Stimulated activated CD8-positive, alpha-beta memory T cell treated with anti-CD3 and anti-CD28 coated beads, Interleukin-12 subunit alpha, Interleukin-12 subunit beta, amount 100 ng/mL, for 1 hour (primary cell): ENCODE measurements around the gene CD79B.
A peak's percentile ranks its signal among the peaks of the same experiment; 100 is the strongest.
"Not testable (repeated sequence)": the region's sequence is repeated elsewhere in the genome, so short reads cannot be mapped to it uniquely, and the experiment has no call there.

Experiments used
- DNase-seq: peaks from one replicate; pipeline ENCODE4 v3.0.0-alpha.2; 2020; ENCODE audit warnings: low read depth

Gene CD79B

DNA sequence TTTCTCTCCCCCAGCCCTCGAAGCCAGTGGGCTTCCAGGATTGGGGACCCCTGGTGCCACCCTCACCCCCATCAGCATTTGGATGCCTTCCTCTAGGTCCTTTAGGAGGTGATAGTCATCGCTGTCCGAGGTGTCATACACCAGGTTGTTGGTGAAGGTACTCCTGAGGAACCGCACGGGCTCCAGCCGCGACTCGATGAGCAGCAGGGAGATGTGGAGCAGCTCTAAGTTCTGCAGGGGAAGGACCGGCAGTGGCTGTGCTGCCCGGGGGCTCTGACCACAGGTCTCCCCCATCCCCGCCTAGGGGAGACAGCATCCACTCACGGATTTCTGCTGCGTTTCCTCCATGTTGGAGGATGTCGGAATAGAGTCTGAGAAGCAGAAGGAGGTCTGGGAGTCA, 22.0 kb downstream of the CD79B start:
- no peak for DNase-seq

DNA sequence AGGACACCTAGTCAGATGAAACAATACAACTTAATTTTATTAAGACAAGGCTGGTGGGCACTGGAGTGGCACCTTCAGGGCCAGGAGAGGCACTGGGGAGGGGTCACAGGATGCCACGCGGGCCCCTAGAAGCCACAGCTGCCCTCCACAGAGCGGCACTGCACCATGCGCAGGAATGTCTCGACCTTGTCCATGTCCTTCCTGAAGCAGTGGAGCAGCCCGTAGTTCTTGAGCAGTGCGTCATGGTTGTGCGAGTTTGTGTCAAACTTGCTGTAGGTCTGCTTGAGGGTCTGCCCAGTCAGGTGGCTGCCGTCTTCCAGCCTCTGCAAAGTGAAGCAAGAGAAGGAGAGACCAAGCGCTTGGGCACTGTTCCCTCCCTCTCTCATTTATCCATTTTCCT, 22.5 kb downstream of the CD79B start:
- DNase-seq: not testable (repeated sequence)

DNA sequence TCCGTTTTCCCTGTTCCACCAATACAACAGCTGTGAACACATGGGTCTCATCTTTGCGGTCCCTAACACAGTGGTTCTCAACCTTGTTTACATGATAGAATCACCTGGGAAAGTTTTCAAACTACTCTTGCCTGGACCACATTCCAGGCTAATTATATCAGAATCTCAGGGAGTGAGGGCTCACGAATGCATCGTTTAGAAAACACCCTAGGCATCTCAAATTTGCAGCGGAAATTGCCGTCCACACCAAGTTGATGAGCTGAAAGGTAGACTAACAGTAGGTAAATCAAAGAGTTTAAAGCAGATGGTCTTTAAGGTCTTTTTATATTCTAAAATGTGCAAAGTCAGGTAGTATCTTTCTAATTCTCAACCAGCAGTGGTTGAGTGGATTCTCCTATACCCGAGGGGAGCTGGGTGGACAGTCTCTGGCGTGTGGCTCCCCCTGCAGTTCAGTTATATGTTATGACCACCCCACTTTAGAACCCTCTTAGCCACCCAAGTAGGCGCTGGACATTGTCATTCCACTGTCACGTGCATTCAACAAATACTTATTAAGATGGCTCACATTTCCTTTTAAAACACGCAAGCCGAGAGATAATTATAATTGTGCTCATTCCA, 24.9 kb downstream of the CD79B start:
- not testable (repeated sequence) for DNase-seq

DNA sequence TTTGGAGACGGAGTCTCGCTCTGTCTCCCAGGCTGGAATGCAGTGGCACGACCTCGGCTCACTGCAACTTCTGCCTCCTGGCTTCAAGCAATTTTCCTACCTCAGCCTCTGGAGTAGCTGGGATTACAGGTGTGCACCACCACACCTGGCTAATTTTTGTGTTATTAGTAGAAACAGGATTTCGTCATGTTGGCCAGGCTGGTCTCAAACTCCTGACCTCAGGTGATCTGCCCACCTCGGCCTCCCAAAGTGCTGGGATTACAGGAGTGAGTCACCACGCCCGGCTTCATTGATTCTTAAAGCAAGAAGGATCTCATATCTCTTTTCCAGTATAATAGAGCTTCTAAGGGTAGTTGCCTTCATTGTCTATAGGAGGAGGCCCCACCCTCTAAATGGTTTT, 27.3 kb downstream of the CD79B start:
- not testable (repeated sequence) for DNase-seq

DNA sequence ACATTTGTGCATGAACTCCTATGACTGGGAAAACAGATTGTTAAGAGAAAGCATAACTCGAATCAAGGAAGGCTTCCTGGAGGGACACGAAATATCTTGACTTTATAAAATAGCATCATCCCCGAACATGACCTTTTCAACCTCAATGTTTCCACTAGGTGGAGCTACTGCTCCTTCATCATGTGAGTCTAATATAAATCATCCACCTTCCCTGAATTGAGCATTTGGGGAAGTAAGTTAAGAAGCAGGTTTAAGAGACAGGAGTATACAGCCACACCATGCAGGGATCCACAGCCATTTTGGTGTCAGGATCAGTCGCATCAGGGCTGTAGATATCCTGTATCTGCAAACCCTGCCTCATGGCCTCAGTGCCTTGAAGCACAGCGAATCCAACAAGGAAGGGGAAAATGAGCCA, 28.3 kb downstream of the CD79B start:
- not testable (repeated sequence) for DNase-seq

DNA sequence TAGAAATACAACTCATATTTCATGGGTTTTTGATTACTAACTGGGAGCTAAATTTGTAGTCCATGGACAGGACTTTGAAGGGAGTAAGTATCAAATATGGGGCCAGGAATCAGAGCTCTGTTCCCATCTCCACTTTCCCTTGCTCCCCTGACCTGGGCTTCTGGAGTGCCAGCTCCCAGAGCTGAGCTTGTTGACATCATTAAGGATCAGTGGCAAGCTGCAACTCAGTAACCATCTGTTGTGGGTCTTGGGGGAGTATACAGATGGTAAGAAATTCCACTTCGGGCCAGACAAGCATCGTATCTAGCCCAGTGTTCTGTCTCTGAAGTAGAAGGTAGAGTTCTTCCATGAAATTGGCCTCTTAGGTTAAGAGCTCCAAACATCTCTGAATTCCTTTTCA, 30.2 kb downstream of the CD79B start:
- DNase-seq: not testable (repeated sequence)

DNA sequence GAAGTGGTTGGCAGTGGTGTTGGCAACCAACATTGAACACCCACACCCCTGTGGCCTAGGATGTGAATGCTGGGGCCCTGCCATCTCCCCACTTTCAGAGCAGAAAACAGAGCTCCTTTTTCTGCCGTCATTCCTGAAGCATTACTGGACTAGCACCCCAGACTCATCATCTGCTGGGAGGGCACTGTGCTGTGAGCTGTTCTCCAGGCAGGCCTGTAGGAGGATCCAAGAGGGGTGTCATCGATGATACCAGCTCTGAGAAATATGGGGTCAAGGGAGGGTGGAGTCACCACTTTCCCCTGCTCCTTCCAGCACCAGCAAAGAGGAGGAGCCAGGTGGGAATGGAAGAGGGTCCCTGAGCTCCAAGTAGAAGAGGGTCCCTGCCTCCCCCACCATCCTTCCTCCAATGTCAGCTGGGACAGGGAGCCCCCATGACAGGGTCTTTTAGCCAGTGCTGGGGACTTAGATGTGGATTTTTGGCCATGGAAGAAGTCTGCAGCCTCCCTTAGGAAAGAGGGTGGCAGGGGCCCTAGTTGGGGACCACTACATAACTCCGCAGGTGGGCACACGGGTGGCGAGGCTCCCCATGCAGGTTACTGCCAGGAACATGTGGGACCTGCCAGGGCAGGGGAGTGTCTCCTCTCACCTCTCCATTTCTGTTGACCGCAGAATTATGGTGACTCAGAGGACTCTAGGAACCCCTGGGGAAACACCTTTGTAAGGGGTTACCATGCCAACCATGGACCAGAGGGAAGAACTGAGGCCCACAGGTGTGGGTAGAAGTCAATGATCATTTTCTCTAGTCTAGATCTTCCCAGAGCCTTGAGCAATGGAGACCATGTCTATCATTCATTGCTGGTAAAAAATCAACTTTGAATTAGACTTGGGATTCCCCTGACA, 33.0 kb downstream of the CD79B start:
- DNase-seq: not testable (repeated sequence)

DNA sequence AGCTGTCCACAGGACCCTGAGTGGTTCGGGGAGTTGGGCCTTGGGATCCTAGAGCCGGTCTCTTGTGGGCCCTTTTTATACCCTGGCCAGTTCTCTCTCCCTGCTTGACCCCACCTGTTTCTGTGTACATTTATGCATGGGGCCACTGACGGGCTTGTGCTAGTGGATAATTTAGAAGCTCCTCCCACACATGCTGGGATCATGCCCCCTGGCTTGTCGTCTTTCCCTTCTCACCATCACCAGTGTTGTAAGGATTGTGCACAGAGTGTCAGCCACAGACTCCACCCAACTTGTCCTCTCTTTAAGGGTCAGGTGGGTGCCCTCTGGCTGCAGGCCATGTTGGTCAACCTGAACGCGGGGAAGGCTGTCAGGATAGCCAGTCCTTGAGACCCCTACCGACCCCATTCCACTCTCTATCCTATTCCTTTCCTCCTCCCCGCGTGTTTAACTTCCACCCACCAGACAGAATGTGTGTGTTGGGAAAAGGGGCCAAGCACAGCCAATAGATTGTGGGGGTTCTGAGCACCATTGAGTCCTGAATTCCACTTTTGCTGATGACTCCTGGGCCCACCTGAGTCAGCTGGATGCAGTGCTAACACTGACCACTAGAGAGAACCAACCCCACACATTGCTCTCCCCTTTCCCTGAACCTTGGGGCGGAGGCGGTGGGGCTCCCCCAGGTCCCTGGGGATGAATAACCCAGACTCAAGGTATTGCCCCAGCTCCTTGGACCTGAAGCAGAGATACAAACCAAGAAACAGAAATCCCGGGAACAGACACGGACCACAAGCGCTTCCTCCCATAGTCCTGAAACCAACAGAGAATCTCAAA, 35.4 kb downstream of the CD79B start, which contains the start of gene CSH1:
CSH1 (minus strand) TSS at position 51 of the 831 bp plus-strand sequence. CDS start 63 bp downstream, outside the sequence.
- not testable (repeated sequence) for DNase-seq

DNA sequence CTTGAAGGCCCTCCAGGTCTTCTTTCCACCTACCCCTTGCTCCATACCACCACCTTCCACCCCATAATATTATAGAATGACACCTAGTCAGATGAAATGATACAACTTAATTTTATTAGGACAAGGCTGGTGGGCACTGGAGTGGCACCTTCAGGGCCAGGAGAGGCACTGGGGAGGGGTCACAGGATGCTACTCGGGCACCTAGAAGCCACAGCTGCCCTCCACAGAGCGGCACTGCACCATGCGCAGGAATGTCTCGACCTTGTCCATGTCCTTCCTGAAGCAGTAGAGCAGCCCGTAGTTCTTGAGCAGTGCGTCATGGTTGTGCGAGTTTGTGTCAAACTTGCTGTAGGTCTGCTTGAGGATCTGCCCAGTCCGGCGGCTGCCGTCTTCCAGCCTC, 37.3 kb downstream of the CD79B start:
- not testable (repeated sequence) for DNase-seq

DNA sequence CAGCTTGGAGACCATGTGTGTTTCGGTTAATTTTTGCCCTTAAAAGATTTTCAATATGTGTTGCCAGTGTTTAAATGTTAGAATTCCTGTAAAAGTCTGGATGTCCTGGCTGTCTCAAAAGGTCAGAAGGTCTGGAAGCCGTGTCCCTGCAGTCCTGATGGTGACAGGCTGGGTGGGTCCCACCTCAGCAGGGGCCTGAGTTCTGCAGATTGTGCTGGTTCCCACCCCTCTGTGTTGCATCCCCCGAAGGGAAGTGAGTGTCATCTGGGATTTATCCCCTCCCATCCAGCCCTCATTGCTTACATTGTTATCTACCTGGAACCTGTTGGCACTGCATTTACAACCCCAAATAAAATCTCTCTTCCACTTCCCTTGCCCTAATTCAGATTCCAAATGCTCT, 38.1 kb downstream of the CD79B start:
- DNase-seq: not testable (repeated sequence)

DNA sequence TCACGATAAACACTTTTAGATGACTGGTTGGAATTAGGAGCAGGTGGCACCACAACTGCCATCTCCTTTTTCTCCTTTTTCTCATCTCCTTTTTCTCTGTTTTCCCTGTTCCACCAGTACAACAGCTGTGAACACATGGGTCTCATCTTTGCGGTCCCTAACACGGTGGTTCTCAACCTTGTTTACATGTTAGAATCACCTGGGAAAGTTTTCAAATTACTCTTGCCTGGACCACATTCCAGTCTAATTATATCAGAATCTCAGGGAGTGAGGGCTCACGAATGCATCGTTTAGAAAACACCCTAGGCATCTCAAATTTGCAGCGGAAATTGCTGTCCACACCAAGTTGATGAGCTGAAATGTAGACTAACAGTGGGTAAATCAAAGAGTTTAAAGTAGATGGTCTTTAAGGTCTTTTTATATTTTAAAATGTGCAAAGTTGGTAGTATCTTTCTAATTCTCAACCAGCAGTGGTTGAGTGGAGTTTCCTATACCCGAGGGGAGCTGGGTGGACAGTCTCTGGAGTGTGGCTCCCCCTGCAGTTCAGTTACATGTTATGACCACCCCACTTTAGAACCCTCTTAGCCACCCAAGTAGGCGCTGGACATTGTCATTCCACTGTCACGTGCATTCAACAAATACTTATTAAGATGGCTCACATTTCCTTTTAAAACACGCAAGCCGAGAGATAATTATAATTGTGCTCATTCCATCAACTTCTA, 39.7 kb downstream of the CD79B start:
- DNase-seq: not testable (repeated sequence)

DNA sequence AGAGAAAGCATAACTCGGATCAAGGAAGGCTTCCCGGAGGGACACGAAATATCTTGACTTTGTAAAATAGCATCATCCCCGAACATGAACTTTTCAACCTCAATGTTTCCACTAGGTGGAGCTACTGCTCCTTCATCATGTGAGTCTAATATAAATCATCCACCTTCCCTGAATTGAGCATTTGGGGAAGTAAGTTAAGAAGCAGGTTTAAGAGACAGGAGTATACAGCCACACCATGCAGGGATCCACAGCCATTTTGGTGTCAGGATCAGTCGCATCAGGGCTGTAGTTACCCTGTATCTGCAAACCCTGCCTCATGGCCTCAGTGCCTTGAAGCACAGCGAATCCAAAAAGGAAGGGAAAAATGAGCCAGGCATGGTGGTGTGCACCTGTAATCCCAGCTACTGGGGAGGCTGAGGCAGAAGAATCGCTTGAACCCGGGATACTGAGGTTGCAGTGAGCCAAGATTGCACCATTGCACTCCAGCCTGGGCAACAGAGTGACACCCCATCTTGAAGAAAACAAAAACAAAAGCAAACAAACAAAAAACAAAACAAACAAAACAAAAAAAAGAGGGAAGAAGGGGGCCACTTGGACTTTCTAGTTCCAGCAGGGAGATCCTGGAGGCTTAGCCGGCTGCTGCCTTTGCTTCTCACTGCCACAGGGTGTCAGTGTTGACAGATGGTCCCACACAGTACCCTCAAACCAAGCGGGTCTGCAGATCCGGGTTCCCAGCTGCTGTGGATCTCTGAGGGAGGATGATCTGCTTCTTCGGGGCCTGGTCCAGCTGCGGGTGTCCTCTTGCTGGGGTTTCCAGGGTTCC, 42.9 kb downstream of the CD79B start:
- not testable (repeated sequence) for DNase-seq

DNA sequence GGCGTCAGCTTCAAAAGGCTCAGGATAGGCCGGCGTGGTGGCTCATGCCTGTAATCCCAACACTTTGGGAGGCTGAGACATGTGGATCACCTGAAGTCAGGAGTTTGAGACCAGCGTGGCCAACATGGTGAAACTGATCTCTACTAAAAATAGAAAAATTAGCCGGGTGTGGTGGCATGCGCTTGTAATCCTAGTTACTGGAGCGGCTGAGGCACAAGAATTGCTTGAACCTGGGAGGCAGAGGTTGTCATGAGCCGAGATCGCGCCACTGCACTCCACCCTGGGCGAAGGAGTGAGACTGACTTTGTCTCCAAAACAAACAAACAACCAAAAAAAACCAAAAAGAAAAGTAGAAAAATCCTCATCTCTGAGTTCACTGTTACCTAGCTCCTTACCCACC, 47.0 kb downstream of the CD79B start:
- DNase-seq: not testable (repeated sequence)

DNA sequence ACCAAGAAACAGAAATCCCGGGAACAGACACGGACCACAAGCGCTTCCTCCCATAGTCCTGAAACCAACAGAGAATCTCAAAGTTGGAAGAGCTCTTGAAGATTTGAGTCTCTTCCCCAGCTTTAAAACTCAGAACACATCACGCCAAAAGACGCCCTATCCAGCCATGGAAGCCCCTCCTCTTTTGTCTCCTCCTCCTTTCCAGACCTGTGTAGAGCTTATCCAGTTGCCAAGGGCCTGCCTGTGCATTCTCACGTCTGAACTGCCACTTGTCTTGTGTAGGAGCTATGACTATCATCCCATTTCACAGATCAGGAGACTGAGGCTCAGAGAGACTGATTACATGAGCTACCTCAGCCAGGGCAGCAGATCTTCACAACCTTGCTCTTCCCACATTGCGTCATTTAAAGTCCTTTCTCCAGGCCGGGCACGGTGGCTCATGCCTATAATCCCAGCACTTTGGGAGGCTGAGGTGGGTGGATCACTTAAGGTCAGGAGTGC, 49.5 kb downstream of the CD79B start:
- DNase-seq: not testable (repeated sequence)

DNA sequence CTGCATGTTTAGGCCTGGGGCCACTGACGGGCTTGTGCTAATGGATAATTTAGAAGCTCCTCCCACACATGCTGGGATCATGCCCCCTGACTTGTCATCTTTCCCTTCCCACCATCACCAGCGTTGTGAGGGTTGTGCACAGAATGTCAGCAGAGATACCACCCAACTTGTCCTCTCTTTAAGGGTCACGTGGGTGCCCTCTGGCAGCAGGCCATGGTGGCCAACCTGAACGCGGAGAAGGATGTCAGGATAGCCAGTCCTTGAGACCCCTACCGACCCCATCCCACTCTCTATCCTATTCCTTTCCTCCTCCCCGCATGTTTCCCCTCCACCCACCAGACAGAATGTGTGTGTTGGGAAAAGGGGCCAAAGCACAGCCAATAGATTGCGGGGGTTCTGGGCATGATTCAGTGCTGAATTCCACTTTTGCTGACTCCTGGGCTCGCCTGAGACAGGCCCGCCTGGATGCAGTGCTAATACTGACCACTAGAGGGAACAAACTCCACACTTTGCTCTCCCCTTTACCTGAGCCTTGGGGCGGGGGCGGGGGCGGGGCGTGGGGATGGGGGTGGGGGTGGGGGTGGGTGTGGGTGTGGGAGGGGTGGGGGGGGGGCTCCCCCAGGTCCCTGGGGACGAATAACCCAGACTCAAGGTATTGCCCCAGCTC, 50.1 kb downstream of the CD79B start, which contains the start of gene GH2:
GH2 (minus strand) TSS at position 10 of the 667 bp plus-strand sequence. CDS start 143 bp downstream, outside the sequence.
- peak; percentile 44 for DNase-seq

DNA sequence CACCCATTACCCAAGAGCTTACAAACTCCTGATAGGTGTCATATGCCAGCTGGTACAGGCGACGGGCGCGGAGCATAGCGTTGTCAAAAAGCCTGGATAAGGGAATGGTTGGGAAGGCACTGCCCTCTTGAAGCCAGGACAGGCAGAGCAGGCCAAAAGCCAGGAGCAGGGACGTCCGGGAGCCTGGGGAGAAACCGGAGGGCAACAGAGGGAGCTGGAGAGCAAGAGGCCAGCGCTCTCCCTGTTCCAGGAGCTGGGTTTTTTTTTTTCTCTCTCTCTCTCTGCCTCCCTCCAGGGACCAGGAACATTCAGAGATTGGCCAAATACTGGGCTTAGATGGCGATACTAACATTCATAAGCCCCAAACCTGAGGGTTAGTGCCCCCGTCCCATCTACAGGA, 50.8 kb downstream of the CD79B start:
- not testable (repeated sequence) for DNase-seq

DNA sequence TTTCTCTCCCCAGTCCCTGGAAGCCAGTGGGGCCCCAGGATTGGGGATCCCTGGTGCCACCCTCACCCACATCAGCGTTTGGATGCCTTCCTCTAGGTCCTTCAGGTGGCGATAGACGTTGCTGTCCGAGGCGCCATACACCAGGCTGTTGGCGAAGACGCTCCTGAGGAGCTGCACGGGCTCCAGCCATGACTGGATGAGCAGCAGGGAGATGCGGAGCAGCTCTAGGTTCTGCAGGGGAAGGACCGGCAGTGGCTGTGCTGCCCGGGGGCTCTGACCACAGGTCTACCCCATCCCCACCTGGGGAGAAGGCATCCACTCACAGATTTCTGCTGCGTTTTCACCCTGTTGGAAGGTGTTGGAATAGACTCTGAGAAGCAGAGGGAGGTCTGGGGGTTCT, 51.4 kb downstream of the CD79B start:
- no peak for DNase-seq
